ENCODE results near the gene NKX6-2.

- TF ChIP-seq, protein P1, sequence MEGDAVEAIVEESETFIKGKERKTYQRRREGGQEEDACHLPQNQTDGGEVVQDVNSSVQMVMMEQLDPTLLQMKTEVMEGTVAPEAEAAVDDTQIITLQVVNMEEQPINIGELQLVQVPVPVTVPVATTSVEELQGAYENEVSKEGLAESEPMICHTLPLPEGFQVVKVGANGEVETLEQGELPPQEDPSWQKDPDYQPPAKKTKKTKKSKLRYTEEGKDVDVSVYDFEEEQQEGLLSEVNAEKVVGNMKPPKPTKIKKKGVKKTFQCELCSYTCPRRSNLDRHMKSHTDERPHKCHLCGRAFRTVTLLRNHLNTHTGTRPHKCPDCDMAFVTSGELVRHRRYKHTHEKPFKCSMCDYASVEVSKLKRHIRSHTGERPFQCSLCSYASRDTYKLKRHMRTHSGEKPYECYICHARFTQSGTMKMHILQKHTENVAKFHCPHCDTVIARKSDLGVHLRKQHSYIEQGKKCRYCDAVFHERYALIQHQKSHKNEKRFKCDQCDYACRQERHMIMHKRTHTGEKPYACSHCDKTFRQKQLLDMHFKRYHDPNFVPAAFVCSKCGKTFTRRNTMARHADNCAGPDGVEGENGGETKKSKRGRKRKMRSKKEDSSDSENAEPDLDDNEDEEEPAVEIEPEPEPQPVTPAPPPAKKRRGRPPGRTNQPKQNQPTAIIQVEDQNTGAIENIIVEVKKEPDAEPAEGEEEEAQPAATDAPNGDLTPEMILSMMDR (IDR thresholded peaks at IDR 0.05) = no peak
- no peak for TF ChIP-seq POLR2A (IDR thresholded peaks at IDR 0.05)
Measured at GRCh38 chr10:132777441-132777840, 8.5 kb downstream of the NKX6-2 start.

Data from uterus (tissue), 2 donors.